HL-60 (cell line): ENCODE results near the gene OGFOD3.
"Not testable (repeated sequence)": the region's sequence is repeated elsewhere in the genome, so short reads cannot be mapped to it uniquely, and the experiment has no call there.

Experiments
- DNase-seq, 2 experiments: peaks; one replicate each; pipeline ENCODE4 v3.0.0-alpha.2; 2010 to 2020; ENCODE audit warnings: low read depth in 1 of 2, low spot score in 1 of 2
- H3K27ac ChIP-seq: fragments of 250-450 bp; sonication (Bioruptor Pico); replicated peaks from 2 replicates; pipeline ENCODE4 v1.5.1; 2020; ENCODE audit warnings: mild to moderate bottlenecking, moderate library complexity
- H3K27me3 ChIP-seq: fragments of 250-450 bp; sonication (Bioruptor Pico); 2 replicates; pipeline ENCODE4 v1.5.1; 2021; ENCODE audit warnings: mild to moderate bottlenecking, moderate library complexity; ENCODE audit not compliant: insufficient read depth, poor library complexity, severe bottlenecking
- H3K4me3 ChIP-seq: replicated peaks from 2 replicates; pipeline ENCODE4 v1.5.1; 2011; ENCODE audit warnings: mild to moderate bottlenecking, control low read depth, low read length; ENCODE audit not compliant: insufficient read depth
- GABPA ChIP-seq: IDR thresholded peaks from 2 replicates; pipeline ENCODE4 v1.6.1; 2012; ENCODE audit warnings: low read depth
- POLR2AphosphoS5 ChIP-seq: IDR thresholded peaks from 2 replicates; pipeline ENCODE4 v1.6.1; 2012; ENCODE audit warnings: low read depth
- SPI1 ChIP-seq: IDR thresholded peaks from 2 replicates; pipeline ENCODE4 v1.6.1; 2012; ENCODE audit warnings: low read depth, mild to moderate bottlenecking, borderline replicate concordance
- TF ChIP-seq, protein P1 (sequence below): IDR thresholded peaks from 2 replicates; pipeline ENCODE4 v1.6.1; 2012; ENCODE audit warnings: low read depth; ENCODE audit not compliant: insufficient replicate concordance
- TF ChIP-seq, protein P2 (sequence below): IDR thresholded peaks from one replicate; pipeline ENCODE4 v1.5.1; 2011; ENCODE audit warnings: low read length, control low read depth, inconsistent platforms; ENCODE audit not compliant: insufficient read depth

The OGFOD3 gene

GRCh38 chr17:82382933-82383255, 35.5 kb downstream of the OGFOD3 start:
- H3K27ac ChIP-seq = no peak overlapping the region
- DNase-seq = no peak
- no peak overlapping the region for H3K4me3 ChIP-seq
- no peaks in the 10 kb centered on the region for H3K27me3 ChIP-seq
- TF ChIP-seq POLR2AphosphoS5 (no peak), SPI1 (no peak), GABPA (no peak)
- TF ChIP-seq, protein P1, sequence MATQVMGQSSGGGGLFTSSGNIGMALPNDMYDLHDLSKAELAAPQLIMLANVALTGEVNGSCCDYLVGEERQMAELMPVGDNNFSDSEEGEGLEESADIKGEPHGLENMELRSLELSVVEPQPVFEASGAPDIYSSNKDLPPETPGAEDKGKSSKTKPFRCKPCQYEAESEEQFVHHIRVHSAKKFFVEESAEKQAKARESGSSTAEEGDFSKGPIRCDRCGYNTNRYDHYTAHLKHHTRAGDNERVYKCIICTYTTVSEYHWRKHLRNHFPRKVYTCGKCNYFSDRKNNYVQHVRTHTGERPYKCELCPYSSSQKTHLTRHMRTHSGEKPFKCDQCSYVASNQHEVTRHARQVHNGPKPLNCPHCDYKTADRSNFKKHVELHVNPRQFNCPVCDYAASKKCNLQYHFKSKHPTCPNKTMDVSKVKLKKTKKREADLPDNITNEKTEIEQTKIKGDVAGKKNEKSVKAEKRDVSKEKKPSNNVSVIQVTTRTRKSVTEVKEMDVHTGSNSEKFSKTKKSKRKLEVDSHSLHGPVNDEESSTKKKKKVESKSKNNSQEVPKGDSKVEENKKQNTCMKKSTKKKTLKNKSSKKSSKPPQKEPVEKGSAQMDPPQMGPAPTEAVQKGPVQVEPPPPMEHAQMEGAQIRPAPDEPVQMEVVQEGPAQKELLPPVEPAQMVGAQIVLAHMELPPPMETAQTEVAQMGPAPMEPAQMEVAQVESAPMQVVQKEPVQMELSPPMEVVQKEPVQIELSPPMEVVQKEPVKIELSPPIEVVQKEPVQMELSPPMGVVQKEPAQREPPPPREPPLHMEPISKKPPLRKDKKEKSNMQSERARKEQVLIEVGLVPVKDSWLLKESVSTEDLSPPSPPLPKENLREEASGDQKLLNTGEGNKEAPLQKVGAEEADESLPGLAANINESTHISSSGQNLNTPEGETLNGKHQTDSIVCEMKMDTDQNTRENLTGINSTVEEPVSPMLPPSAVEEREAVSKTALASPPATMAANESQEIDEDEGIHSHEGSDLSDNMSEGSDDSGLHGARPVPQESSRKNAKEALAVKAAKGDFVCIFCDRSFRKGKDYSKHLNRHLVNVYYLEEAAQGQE = no peak
- TF ChIP-seq, protein P2, sequence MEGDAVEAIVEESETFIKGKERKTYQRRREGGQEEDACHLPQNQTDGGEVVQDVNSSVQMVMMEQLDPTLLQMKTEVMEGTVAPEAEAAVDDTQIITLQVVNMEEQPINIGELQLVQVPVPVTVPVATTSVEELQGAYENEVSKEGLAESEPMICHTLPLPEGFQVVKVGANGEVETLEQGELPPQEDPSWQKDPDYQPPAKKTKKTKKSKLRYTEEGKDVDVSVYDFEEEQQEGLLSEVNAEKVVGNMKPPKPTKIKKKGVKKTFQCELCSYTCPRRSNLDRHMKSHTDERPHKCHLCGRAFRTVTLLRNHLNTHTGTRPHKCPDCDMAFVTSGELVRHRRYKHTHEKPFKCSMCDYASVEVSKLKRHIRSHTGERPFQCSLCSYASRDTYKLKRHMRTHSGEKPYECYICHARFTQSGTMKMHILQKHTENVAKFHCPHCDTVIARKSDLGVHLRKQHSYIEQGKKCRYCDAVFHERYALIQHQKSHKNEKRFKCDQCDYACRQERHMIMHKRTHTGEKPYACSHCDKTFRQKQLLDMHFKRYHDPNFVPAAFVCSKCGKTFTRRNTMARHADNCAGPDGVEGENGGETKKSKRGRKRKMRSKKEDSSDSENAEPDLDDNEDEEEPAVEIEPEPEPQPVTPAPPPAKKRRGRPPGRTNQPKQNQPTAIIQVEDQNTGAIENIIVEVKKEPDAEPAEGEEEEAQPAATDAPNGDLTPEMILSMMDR = no peak

- not testable (repeated sequence) for H3K27ac ChIP-seq, DNase-seq, H3K27me3 ChIP-seq, H3K4me3 ChIP-seq
Observed at GRCh38 chr17:82382220-82382932, 36.0 kb downstream of the OGFOD3 start.

- not testable (repeated sequence) for H3K27ac ChIP-seq, H3K4me3 ChIP-seq, DNase-seq, H3K27me3 ChIP-seq
Observed at GRCh38 chr17:82381703-82382009, 36.7 kb downstream of the OGFOD3 start.

DNA sequence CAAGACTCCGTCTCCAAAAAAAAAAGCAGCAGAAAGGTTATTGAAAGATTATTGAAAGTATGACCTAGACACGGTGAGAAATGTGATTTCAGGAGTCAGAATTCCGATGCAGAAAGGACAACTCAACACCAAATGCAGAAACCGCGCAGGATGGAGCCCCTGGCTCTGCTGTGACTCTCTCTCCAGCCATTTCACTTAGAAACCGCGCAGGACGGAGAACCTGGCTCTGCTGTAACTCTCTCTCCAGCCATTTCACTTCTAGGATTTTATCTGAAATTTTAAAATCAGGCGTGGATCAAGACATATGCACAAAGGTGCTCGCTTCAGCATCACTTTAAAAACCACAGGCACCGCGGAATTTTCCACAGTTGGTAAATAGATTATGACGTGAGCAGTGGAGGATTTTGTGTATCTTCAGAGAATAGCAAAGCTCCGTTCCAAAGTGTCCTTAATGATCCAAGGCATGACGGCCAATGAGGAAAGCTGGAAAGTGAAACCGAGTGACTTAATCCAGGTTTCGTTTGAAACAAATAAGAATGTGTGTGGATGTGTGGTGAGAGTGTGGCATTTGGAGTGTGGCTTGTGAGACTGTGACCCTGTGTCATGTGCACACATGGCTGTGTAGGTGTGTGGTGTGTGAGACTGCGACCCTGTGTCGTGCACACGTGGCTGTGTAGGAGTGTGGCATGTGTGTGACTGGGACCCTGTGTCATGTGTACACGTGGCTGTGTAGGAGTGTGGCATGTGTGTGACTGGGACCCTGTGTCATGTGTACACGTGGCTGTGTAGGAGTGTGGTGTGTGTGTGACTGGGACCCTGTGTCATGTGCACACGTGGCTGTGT, 37.3 kb downstream of the OGFOD3 start:
- no peak for DNase-seq
- H3K27ac ChIP-seq = no peak overlapping the region
- H3K27me3 ChIP-seq = peaks cover under 1% of the 10 kb centered on the region
- TF ChIP-seq GABPA = no peak
- TF ChIP-seq POLR2AphosphoS5 = no peak
- H3K4me3 ChIP-seq = no peak overlapping the region

DNA sequence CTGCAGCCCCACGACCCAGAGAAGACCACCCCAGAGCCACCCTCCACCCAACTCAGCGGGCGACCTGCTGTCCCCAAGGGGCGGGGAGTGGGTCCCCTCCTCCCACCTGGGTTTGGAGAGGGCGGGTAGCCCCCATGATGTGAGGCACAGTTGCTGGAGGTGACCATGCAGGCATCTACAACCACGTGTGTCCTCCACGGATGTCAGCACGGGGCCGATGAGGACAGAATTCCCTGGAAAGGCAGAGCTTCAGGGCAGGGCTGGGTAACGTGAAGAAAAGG, 39.7 kb downstream of the OGFOD3 start:
- H3K27me3 ChIP-seq = peaks cover 12% of the 10 kb centered on the region
- H3K4me3 ChIP-seq = no peak overlapping the region
- TF ChIP-seq, protein P1 = no peak
- TF ChIP-seq, protein P2 = no peak
- no peak for TF ChIP-seq SPI1
- no peak for TF ChIP-seq POLR2AphosphoS5
- TF ChIP-seq GABPA = no peak
- DNase-seq = no peak
- no peak overlapping the region for H3K27ac ChIP-seq
